IMR-90 (cell line): ENCODE measurements around the gene POR. TPM values are rescaled to one million over a fixed set of nuclear protein-coding genes. Genes with fewer than 3 reads are reported as not detected.

ENCODE experiments used
- ATAC-seq: fragments of 200-7000 bp; cut with Tn5 transposase; 2 replicates; pipeline ENCODE4 v1.9.1; 2020; ENCODE audit warnings: low read depth, mild to moderate bottlenecking, moderate library complexity
- BruUV-seq: library from RNA; stranded (reverse); fragments of 400-500 nt; replicated peaks from 2 replicates; lab custom pipeline; 2021; lab: Mats Ljungman, UMichigan
- CTCF ChIA-PET: fragments of 300-600 bp; formaldehyde crosslinking; extraction: SDS; loops from one replicate; lab custom pipeline; 2021; ENCODE audit warnings: antibody characterized with exemption; lab: Yijun Ruan, JAX
- POLR2A ChIA-PET: fragments of 300-600 bp; sonication (Branson Sonifier 250); formaldehyde crosslinking; loops from one replicate; lab custom pipeline; 2022; ENCODE audit warnings: antibody characterized with exemption; ENCODE audit not compliant: unreplicated experiment; lab: Charles Lee
- DNase-seq: peaks from one replicate; pipeline ENCODE4 v3.0.0; 2013
- H2AFZ ChIP-seq: replicated peaks from 2 replicates; pipeline ENCODE3; 2013; ENCODE audit warnings: low read length, mild to moderate bottlenecking; ENCODE audit not compliant: poor library complexity
- H2AK5ac ChIP-seq: 2 replicates; pipeline ENCODE4 v1.6.1; 2013; ENCODE audit warnings: low read depth, low read length, inconsistent platforms
- H2AK9ac ChIP-seq: replicated peaks from 2 replicates; pipeline ENCODE3; 2013; ENCODE audit warnings: mild to moderate bottlenecking, low read depth, low read length, moderate library complexity; ENCODE audit not compliant: poor library complexity
- H2BK120ac ChIP-seq: 2 replicates; pipeline ENCODE4 v1.6.1; 2013; ENCODE audit warnings: low read depth, low read length, inconsistent platforms
- H2BK15ac ChIP-seq: 3 replicates; pipeline ENCODE4 v1.6.1; 2013; ENCODE audit warnings: low read depth, low read length, inconsistent platforms
- H2BK20ac ChIP-seq: 2 replicates; pipeline ENCODE4 v1.6.1; 2013; ENCODE audit warnings: low read depth, mild to moderate bottlenecking, inconsistent platforms, low read length, moderate library complexity
- H2BK5ac ChIP-seq: 2 replicates; pipeline ENCODE4 v1.6.1; 2013; ENCODE audit warnings: mild to moderate bottlenecking, low read depth, low read length, inconsistent platforms; ENCODE audit not compliant: poor library complexity, severe bottlenecking
- H3K14ac ChIP-seq: replicated peaks from 2 replicates; pipeline ENCODE4 v1.6.1; 2013; ENCODE audit warnings: low read depth, low read length, inconsistent platforms
- H3K18ac ChIP-seq: 2 replicates; pipeline ENCODE4 v1.6.1; 2013; ENCODE audit warnings: low read depth, low read length, control low read depth
- H3K23ac ChIP-seq: 2 replicates; pipeline ENCODE4 v1.6.1; 2013; ENCODE audit warnings: low read depth, low read length, inconsistent platforms
- H3K27ac ChIP-seq: 2 replicates; pipeline ENCODE4 v1.5.1; 2013; ENCODE audit warnings: mild to moderate bottlenecking, control low read depth, low read length; ENCODE audit not compliant: insufficient read depth
- H3K27me3 ChIP-seq: 2 replicates; pipeline ENCODE4 v1.6.1; 2013; ENCODE audit warnings: low read length; ENCODE audit not compliant: control insufficient read depth, insufficient read depth
- H3K36me3 ChIP-seq: 2 replicates; pipeline ENCODE4 v1.6.1; 2013; ENCODE audit warnings: low read length, mixed read lengths; ENCODE audit not compliant: control insufficient read depth, insufficient read depth
- H3K4ac ChIP-seq: 2 replicates; pipeline ENCODE4 v1.6.1; 2013; ENCODE audit warnings: low read depth, low read length, inconsistent platforms
- H3K4me1 ChIP-seq: 2 replicates; pipeline ENCODE4 v1.6.1; 2013; ENCODE audit warnings: low read length, mixed read lengths; ENCODE audit not compliant: control insufficient read depth, insufficient read depth
- H3K4me2 ChIP-seq: 2 replicates; pipeline ENCODE4 v1.6.1; 2013; ENCODE audit warnings: low read depth, mild to moderate bottlenecking, control low read depth, low read length, moderate library complexity
- H3K4me3 ChIP-seq: 2 replicates; pipeline ENCODE4 v1.5.1; 2013; ENCODE audit warnings: low read depth, mild to moderate bottlenecking, control low read depth, low read length, moderate library complexity; ENCODE audit not compliant: insufficient read depth
- H3K56ac ChIP-seq: 2 replicates; pipeline ENCODE4 v1.6.1; 2013; ENCODE audit warnings: low read length, inconsistent platforms; ENCODE audit not compliant: insufficient read depth; ENCODE audit errors: extremely low read depth
- H3K79me1 ChIP-seq, 2 experiments: 2 replicates each; pipeline ENCODE4 v1.6.1; 2013; ENCODE audit warnings: low read length in 2 of 2, inconsistent platforms in 1 of 2, low read depth in 1 of 2
- H3K9ac ChIP-seq: 2 replicates; pipeline ENCODE4 v1.6.1; 2013; ENCODE audit warnings: low read depth, low read length, control low read depth
- H3K9me1 ChIP-seq: 2 replicates; pipeline ENCODE4 v1.6.1; 2013; ENCODE audit warnings: low read length, inconsistent platforms; ENCODE audit not compliant: insufficient read depth
- H3K9me3 ChIP-seq: 2 replicates; pipeline ENCODE4 v1.6.1; 2013; ENCODE audit warnings: low read length; ENCODE audit not compliant: control insufficient read depth, insufficient read depth
- H4K20me1 ChIP-seq: 2 replicates; pipeline ENCODE4 v1.6.1; 2013; ENCODE audit warnings: low read length, inconsistent platforms; ENCODE audit not compliant: insufficient read depth
- H4K5ac ChIP-seq: 2 replicates; pipeline ENCODE4 v1.6.1; 2013; ENCODE audit warnings: mild to moderate bottlenecking, low read depth, low read length, control low read depth
- H4K8ac ChIP-seq, 2 experiments: 2 replicates each; pipeline ENCODE4 v1.6.1; 2013; ENCODE audit warnings: low read depth in 2 of 2, low read length in 2 of 2, control low read depth in 1 of 2, inconsistent platforms in 1 of 2
- H4K91ac ChIP-seq: 2 replicates; pipeline ENCODE4 v1.6.1; 2013; ENCODE audit warnings: low read depth, low read length, inconsistent platforms; ENCODE audit not compliant: insufficient read depth
- CHD1 ChIP-seq: IDR thresholded peaks from 2 replicates; pipeline ENCODE4 v1.6.1; 2012; ENCODE audit warnings: low read depth, low read length, improper control_type of control experiment
- FOS ChIP-seq: fragments of 150-350 bp; IDR thresholded peaks from 2 replicates; pipeline ENCODE4 v1.6.1; 2016; ENCODE audit warnings: low read depth, low read length
- MAZ ChIP-seq: IDR thresholded peaks from 2 replicates; pipeline ENCODE4 v1.6.1; 2012; ENCODE audit warnings: low read depth, mild to moderate bottlenecking, low read length, improper control_type of control experiment, moderate library complexity, borderline replicate concordance
- MXI1 ChIP-seq: IDR thresholded peaks from 2 replicates; pipeline ENCODE4 v1.6.1; 2012; ENCODE audit warnings: low read depth, mild to moderate bottlenecking, low read length, moderate library complexity, borderline replicate concordance
- RCOR1 ChIP-seq: IDR thresholded peaks from 2 replicates; pipeline ENCODE4 v1.6.1; 2012; ENCODE audit warnings: mild to moderate bottlenecking, low read length, improper control_type of control experiment; ENCODE audit not compliant: insufficient replicate concordance
- RFX5 ChIP-seq: IDR thresholded peaks from 2 replicates; pipeline ENCODE4 v1.8.0; 2012; ENCODE audit warnings: low read depth, mild to moderate bottlenecking, low read length, moderate library complexity
- WGBS, 2 experiments: methylation state at CpG; one replicate each; pipeline versions ENCODE4 v1.1.5 to v1.1.7; 2013; ENCODE audit warnings: missing lambda C conversion rate in 2 of 2; ENCODE audit not compliant: insufficient read length in 1 of 2; ENCODE audit errors: extremely low coverage in 2 of 2; 5-methylcytosine and 5-hydroxymethylcytosine counted together
- dilution Hi-C: fragments of 300-500 bp; cut with HindIII; formaldehyde crosslinking; loops from one replicate; pipeline ENCODE4 v1.14.3; 2018; ENCODE audit warnings: low sequenced_read_pairs; ENCODE audit not compliant: unreplicated experiment
- in situ Hi-C: fragments of 300-500 bp; cut with MboI; formaldehyde crosslinking; loops from 3 replicates; pipeline ENCODE4 v1.14.3; 2019; ENCODE audit warnings: low sequenced_read_pairs, inconsistent platforms, mixed read lengths
- intact Hi-C: fragments of 100-400 bp; cut with micrococcal nuclease; formaldehyde crosslinking; loops from 2 replicates; pipeline ENCODE4 v1.10.0; 2022
- polyA plus RNA-seq, 3 experiments: library from polyadenylated mRNA; depleted of rRNA; stranded (reverse); fragments of >200 nt; gene quantifications; 2 replicates each; pipeline ENCODE4 v1.2.3, GENCODE V29; 2012; ENCODE audit warnings: low replicate concordance in 1 of 3
- total RNA-seq: library from RNA; depleted of rRNA; stranded (reverse); fragments of >200 nt; gene quantifications from 2 replicates; pipeline ENCODE4 v1.2.3, GENCODE V29; 2012
- TF ChIP-seq, protein P1 (sequence below): fragments of 150-350 bp; IDR thresholded peaks from 2 replicates; pipeline ENCODE4 v1.6.1; 2017; ENCODE audit warnings: mild to moderate bottlenecking, antibody characterized with exemption, low read length, low read depth

Gene POR
- total and polyA plus RNA-seq, 2 of the 4 experiments (the other 2 are of a cell fraction): 25.5 to 42.2 TPM

DNA sequence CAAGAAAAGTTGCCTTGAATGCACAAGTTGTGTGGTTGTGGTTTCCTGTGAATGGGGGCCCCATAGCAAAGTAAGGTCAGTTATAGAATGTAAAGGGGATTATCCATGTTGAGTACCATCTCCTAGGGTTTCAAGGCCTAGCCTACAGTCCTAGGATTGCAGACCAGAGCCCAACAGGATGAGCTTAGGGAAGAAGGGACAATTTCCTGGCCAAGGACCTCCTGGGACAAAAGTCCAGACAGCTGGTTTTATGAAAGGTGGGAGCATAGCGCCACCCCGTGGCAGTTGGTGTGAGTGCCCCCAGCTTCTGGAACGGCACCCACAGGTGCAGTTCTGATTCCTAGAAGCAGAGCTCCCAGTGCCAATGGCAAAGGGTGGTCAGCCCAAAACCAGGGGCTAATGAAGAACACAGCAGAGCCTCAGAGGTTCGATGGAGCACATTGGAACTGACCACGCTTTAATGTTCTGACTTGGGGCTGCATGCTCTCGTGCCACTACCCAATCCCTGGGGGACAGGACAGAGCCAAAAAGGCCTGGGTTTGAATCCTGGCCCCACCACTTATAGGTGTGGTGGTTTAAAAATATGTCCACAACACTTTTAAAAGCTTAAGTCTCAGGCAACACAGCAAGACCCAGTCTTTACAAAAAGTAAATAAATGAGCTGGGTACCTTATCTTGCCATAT is 105.2 kb downstream of the POR start (continued):
- TF ChIP-seq MAZ: no peak

DNA sequence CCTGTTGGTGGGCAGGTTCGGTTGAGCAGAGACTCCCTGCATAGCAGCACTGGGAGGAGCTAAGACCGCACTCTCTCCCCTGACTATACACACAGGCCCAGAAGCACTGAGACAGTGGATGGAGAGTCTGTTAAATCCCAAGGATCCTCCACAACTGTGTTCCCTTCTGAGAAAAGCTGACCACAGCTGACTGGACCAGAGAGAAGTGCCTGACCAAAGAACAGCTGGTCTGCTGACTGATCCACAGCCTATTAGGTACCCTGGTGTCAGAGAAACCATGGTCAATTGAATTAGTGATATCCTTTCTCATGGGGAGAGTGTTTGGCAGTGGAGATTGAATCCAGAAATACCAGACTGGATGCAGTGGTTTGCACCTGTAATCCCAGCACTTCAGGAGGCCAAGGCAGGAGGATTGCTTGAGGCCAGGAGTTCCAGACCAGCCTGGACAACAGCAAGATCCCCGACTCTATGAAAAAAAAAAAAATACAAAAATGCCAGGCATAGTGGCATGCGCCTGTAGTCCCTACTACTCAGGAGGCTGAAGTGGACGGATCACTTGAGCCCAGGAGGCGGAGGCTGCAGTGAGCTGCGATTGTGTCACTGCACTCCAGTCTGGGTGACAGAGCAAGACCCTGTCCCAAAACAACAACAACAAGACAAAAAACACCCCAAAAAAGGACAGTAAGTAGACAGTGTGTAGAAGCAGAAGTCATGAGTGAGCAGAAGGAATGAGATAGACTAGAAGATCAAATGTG is 107.2 kb downstream of the POR start:
- H3K27ac ChIP-seq: no peak overlapping the region
- no CpG with 5 or more reads among the region's 7 CpGs for WGBS, 2 experiments
- CTCF ChIA-PET: interaction anchor here (0.6 kb wide), 1 partner anchor 460 kb away, joined by 5 read pairs; no protein-coding TSS in a partner anchor
- no peak overlapping the region for H2BK15ac ChIP-seq
- intact Hi-C loops: no loop called here
- no peak overlapping the region for H4K8ac ChIP-seq
- no peaks in the 10 kb centered on the region for H3K27me3 ChIP-seq
- H3K4me3 ChIP-seq: no peak overlapping the region
- no peak overlapping the region for H3K14ac ChIP-seq
- H4K5ac ChIP-seq: no peak overlapping the region
- dilution Hi-C loops: no loop called here
- H3K9me1 ChIP-seq: no peaks in the 10 kb centered on the region
- H3K79me1 ChIP-seq: no peaks in the 10 kb centered on the region
- no peak overlapping the region for H2BK20ac ChIP-seq
- TF ChIP-seq, protein P1, sequence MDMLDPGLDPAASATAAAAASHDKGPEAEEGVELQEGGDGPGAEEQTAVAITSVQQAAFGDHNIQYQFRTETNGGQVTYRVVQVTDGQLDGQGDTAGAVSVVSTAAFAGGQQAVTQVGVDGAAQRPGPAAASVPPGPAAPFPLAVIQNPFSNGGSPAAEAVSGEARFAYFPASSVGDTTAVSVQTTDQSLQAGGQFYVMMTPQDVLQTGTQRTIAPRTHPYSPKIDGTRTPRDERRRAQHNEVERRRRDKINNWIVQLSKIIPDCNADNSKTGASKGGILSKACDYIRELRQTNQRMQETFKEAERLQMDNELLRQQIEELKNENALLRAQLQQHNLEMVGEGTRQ: no peak
- TF ChIP-seq RFX5 (no peak), RCOR1 (no peak), MAZ (no peak), FOS (no peak), CHD1 (no peak), MXI1 (no peak)
- no peak overlapping the region for H3K9ac ChIP-seq
- DNase-seq: no peak
- H3K9me3 ChIP-seq: no peaks in the 10 kb centered on the region
- no peak overlapping the region for H2AK9ac ChIP-seq
- H2AK5ac ChIP-seq: no peak overlapping the region
- in situ Hi-C loops: no loop called here
- ATAC-seq: no peak
- H2BK120ac ChIP-seq: no peak overlapping the region
- H3K23ac ChIP-seq: no peak overlapping the region
- no peak overlapping the region for H3K4ac ChIP-seq
- no peaks in the 10 kb centered on the region for H3K4me1 ChIP-seq
- H3K36me3 ChIP-seq: peaks cover 17% of the 10 kb centered on the region
- POLR2A ChIA-PET: no interaction called here
- no peak overlapping the region for H4K91ac ChIP-seq
- H2AFZ ChIP-seq: no peak overlapping the region
- H3K56ac ChIP-seq: no peak overlapping the region
- no peak overlapping the region for H2BK5ac ChIP-seq
- H4K20me1 ChIP-seq: 0 out of 2 replicates have a peak, but pooled peaks cover 4% of the 10 kb centered on the region
- no TSS peak for BruUV-seq
- no peak overlapping the region for H3K4me2 ChIP-seq
- no peak overlapping the region for H3K18ac ChIP-seq
